DOHH2 (cell line): ENCODE data around the gene GARIN5B.

Experiments
- H3F3A ChIP-seq: fragments of 200-600 bp; sonication (generic), shearing (Covaris generic); 2 replicates; pipeline ENCODE4 v1.6.0; 2016; ENCODE audit warnings: antibody characterized with exemption, mild to moderate bottlenecking; ENCODE audit not compliant: control insufficient read depth, insufficient read depth
- H3K27ac ChIP-seq: fragments of 200-600 bp; sonication (generic); 2 replicates; pipeline ENCODE4 v1.5.1; 2014; ENCODE audit warnings: low read depth, mild to moderate bottlenecking, low read length, moderate library complexity
- H3K27me3 ChIP-seq: fragments of 200-600 bp; sonication (generic); 2 replicates; pipeline ENCODE4 v1.6.1; 2014; ENCODE audit warnings: mild to moderate bottlenecking, low read length, mixed read lengths; ENCODE audit not compliant: control insufficient read depth
- H3K36me3 ChIP-seq: fragments of 200-600 bp; sonication (generic); 2 replicates; pipeline ENCODE4 v1.6.1; 2014; ENCODE audit warnings: mild to moderate bottlenecking, low read length, moderate library complexity, mixed read lengths; ENCODE audit not compliant: control insufficient read depth
- H3K4me1 ChIP-seq: fragments of 200-600 bp; sonication (generic); 2 replicates; pipeline ENCODE4 v1.6.1; 2014; ENCODE audit warnings: mild to moderate bottlenecking, low read length, mixed read lengths; ENCODE audit not compliant: control insufficient read depth
- H3K4me2 ChIP-seq: fragments of 200-600 bp; sonication (generic); 2 replicates; pipeline ENCODE4 v1.6.0; 2014; ENCODE audit warnings: mild to moderate bottlenecking, low read length, moderate library complexity
- H3K4me3 ChIP-seq: fragments of 200-600 bp; sonication (generic); 2 replicates; pipeline ENCODE4 v1.5.1; 2014; ENCODE audit warnings: mild to moderate bottlenecking, low read length, mixed read lengths
- H3K79me2 ChIP-seq: fragments of 200-600 bp; sonication (generic); 2 replicates; pipeline ENCODE4 v1.6.1; 2014; ENCODE audit warnings: mild to moderate bottlenecking, low read length, mixed read lengths; ENCODE audit not compliant: control insufficient read depth
- H3K9me2 ChIP-seq: fragments of 200-600 bp; sonication (generic); replicated peaks from 2 replicates; pipeline ENCODE4 v1.6.1; 2014; ENCODE audit warnings: mild to moderate bottlenecking, low read length, mixed read lengths; ENCODE audit not compliant: control insufficient read depth
- H3K9me3 ChIP-seq: fragments of 200-600 bp; sonication (generic); 2 replicates; pipeline ENCODE4 v1.6.1; 2014; ENCODE audit warnings: antibody characterized with exemption, low read length, mixed read lengths; ENCODE audit not compliant: control insufficient read depth, insufficient read depth
- H4K20me1 ChIP-seq: fragments of 200-600 bp; sonication (generic); 2 replicates; pipeline ENCODE4 v1.6.0; 2014; ENCODE audit warnings: low read depth, mild to moderate bottlenecking, antibody characterized with exemption, low read length, moderate library complexity; ENCODE audit not compliant: control insufficient read depth, insufficient read depth
- EZH2phosphoT487 ChIP-seq: fragments of 200-600 bp; sonication (generic); IDR thresholded peaks from 2 replicates; pipeline ENCODE4 v1.6.1; 2017; ENCODE audit warnings: borderline replicate concordance, mild to moderate bottlenecking, antibody characterized with exemption, low read length, moderate library complexity, mixed read lengths
- TF ChIP-seq, protein P1 (sequence below): fragments of 200-600 bp; sonication (generic); IDR thresholded peaks from one replicate; pipeline ENCODE4 v1.5.1; 2014; ENCODE audit warnings: antibody characterized with exemption, mild to moderate bottlenecking, low read depth, low read length; ENCODE audit not compliant: poor library complexity, severe bottlenecking

GARIN5B gene

DNA sequence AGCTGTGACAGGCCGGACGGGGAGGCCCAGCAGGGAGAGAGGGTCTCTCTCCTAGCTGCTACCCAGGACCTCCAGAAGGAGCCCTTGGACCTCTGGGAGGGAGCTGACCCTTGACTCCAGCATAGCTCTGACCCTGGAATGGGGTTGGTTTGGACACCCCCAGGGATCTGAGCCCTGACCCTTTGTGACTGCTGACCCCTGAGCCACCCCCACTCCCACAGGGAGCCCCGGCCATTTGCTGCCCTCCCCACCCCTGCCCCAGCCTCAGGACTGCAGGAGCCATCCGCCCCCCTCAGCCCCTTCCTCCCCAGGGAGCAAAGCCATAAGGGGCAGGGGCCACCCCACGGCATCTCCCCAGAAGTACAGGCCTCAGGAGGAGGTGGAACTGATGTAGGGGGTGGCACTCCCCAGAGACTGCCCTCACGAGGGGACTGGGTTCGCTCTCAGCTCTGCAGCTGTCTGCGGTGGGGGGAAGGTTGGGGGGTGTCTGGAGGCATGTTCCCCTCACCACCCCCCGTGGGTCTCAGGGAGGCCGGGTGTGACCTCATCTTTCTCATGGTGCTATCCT is 15.5 kb downstream of the GARIN5B start:
- Histone ChIP-seq H3K36me3 (peaks cover 6% of the 10 kb centered on the region), H3K27me3 (peaks cover 10% of the 10 kb centered on the region), H3K4me3 (no peak overlapping the region), H3K4me1 (no peaks in the 10 kb centered on the region), H3K79me2 (no peaks in the 10 kb centered on the region), H3K4me2 (no peak overlapping the region), H3K9me3 (no peaks in the 10 kb centered on the region), H4K20me1 (no peaks in the 10 kb centered on the region), H3K9me2 (no peaks in the 10 kb centered on the region), H3K27ac (no peak overlapping the region), H3F3A (no peaks in the 10 kb centered on the region)
- TF ChIP-seq EZH2phosphoT487 = no peak
- TF ChIP-seq, protein P1, sequence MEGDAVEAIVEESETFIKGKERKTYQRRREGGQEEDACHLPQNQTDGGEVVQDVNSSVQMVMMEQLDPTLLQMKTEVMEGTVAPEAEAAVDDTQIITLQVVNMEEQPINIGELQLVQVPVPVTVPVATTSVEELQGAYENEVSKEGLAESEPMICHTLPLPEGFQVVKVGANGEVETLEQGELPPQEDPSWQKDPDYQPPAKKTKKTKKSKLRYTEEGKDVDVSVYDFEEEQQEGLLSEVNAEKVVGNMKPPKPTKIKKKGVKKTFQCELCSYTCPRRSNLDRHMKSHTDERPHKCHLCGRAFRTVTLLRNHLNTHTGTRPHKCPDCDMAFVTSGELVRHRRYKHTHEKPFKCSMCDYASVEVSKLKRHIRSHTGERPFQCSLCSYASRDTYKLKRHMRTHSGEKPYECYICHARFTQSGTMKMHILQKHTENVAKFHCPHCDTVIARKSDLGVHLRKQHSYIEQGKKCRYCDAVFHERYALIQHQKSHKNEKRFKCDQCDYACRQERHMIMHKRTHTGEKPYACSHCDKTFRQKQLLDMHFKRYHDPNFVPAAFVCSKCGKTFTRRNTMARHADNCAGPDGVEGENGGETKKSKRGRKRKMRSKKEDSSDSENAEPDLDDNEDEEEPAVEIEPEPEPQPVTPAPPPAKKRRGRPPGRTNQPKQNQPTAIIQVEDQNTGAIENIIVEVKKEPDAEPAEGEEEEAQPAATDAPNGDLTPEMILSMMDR = no peak

DNA sequence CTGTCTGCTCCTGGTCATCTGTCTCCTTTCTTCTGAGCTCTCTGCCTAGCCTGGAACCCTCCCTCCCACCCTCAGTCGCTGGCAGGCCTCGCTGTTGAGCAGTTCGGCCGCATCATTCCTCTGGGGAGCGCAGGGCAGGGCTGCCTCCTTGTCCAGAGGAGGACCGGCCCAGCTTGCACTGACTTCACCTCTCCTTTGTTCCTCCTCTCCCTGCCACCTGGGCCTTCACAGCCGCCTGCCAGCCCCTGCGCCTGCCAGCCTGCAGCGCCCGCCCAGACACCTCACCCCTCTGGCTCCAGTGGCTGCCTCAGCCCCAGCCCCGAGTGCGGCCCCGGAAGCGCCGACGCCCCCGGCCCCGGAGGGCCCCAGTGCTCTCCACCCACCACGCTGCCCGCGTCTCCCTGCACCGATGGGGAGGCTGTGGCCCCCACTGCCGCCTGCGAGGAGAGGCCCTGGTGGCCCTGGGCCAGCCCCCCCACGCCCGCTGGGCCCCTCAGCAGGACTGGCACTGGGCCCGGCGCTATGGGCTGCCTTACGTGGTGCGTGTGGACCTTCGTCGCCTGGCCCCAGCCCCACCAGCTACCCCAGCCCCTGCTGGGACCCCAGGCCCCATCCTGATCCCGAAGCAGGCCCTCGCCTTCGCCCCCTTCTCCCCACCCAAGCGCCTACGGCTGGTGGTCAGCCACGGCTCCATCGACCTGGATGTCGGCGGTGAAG is 16.2 kb downstream of the GARIN5B start:
- Histone ChIP-seq H4K20me1 (no peaks in the 10 kb centered on the region), H3F3A (no peaks in the 10 kb centered on the region), H3K9me3 (no peaks in the 10 kb centered on the region), H3K27ac (no peak overlapping the region), H3K79me2 (peaks cover under 1% of the 10 kb centered on the region), H3K36me3 (peaks cover 13% of the 10 kb centered on the region), H3K9me2 (no peaks in the 10 kb centered on the region), H3K4me2 (no peak overlapping the region), H3K4me1 (no peaks in the 10 kb centered on the region), H3K4me3 (no peak overlapping the region), H3K27me3 (peaks cover 4% of the 10 kb centered on the region)
- TF ChIP-seq, protein P1 = no peak
- no peak for TF ChIP-seq EZH2phosphoT487

DNA sequence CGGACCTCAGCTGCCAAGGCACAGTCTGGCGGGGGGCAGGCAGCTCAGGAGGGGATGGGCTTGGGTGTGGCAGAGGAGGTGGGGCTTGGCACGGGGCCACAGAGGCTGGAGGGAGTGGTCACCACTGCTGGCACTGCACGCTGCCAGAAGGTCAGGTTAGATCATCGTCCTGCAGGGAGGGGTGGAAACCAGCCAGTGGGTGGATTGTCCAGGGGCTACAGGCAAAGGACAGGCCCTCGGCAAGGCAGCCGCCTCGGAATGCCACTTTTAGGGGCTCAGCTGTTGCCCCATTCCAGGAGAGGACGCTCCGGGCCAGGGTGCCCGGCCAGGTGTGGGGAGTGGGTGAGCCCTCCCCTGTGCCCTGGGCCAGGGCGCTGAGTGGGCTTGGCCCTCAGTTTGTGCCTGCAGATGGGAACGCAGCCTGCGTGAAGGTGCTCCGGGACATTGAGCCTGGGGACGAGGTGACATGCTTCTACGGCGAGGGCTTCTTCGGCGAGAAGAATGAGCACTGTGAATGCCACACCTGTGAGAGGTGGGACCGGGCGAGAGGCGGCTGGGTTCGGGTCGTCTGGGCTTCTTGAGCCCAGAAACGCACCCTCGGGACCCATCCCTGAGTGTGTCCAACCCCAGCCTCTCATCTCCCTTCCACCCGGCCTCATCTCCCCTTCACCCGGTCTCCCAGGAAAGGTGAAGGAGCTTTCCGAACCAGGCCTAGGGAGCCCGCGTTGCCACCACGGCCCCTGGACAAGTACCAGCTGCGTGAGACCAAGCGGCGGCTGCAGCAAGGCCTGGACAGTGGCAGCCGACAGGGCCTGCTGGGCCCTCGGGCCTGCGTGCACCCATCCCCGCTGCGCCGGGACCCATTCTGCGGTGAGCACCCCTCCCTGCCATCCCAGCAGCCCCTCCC is 17.0 kb downstream of the GARIN5B start:
- no peaks in the 10 kb centered on the region for H3K27me3 ChIP-seq
- TF ChIP-seq EZH2phosphoT487 = no peak
- TF ChIP-seq, protein P1 = no peak
- 0 out of 2 replicates have a peak, but pooled peaks cover 3% of the 10 kb centered on the region for H4K20me1 ChIP-seq
- H3K4me3 ChIP-seq = no peak overlapping the region
- H3K9me3 ChIP-seq = no peaks in the 10 kb centered on the region
- peaks cover 16% of the 10 kb centered on the region for H3K36me3 ChIP-seq
- no peak overlapping the region for H3K27ac ChIP-seq
- H3K79me2 ChIP-seq = peaks cover 8% of the 10 kb centered on the region
- no peaks in the 10 kb centered on the region for H3K9me2 ChIP-seq
- no peaks in the 10 kb centered on the region for H3F3A ChIP-seq
- peaks cover 7% of the 10 kb centered on the region for H3K4me1 ChIP-seq
- H3K4me2 ChIP-seq = no peak overlapping the region
